Measurements from ENCODE around the gene PYCARD.
"Not testable (repeated sequence)": the region's sequence is repeated elsewhere in the genome, so short reads cannot be mapped to it uniquely, and the experiment has no call there.

The PYCARD gene

DNA sequence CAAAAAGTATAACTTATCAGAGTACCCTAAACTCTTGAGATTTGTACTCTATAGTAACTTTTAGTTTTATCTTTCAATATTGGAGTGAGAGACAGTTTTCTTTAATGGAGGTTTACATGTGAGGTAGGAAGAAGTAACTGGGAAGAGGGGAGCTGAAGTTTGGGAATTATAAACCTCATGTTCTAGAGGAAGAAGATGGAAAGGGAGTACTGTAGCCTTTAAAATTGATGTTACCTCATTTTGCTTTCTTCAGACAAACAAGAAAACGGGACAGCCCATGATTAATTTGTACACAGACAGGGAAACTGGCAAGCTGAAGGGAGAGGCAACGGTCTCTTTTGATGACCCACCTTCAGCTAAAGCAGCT, 13.2 kb downstream of the PYCARD start:
- no peak for DNase-seq

DNA sequence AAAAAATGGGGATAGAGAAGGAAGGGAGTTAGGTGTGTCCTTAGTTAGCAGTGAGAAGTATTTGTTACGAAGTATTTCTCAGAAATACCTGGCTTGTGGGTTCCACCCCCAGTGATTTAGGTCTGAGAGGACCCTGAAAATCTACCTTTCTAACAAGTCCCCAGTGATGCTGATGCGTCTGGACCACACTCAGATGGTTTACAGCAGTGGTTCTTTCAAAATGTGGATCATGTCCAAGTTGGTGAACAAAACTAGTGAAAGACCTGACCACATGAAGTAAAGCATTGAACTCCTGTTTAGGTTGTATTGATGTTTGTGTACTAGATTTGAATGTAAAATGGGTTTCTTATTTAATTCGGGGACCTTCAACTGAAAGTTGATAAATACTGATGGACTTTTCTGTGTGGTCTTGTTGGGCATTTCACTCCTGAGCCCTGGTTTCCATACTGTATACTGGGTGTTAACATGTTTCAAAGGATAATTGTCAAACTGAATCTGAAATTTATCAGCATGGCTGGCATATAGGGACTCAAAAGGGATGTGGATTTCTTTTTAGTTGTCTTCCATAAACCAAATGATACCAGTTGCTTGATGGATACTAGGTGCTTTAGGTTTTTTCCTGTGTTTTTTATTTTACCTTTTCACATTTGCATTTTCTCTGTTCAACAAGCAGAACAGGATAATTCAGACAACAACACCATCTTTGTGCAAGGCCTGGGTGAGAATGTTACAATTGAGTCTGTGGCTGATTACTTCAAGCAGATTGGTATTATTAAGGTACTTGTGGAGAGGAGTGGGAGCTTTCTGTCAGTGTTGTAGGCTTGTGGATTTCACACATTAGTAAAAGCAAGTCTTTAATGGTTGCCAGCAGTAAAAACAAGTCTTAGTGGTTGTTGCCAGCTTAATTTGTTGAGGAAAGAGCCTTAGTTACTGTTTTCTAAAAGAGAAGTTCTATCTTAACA, 13.8 kb downstream of the PYCARD start:
- DNase-seq, result no peak

DNA sequence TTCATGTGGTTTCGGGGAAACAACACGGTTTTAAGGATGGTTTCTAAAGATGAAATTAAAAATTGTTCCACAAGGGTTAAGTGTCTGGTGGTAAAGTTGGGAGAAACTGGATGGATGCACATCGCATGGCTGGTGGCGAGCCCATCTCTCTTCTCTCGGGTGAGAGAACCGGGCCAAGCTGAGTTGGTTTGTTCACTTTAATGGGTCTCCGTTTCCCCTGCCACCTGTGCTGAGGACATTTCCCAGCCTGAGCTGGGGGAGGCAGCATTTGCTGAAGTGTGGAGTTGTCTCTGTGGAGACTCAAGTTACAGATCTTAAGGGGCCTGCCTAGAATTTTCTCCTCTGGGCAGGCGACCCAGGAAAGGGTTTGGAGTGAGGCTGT, 14.8 kb downstream of the PYCARD start:
- DNase-seq, result no peak

DNA sequence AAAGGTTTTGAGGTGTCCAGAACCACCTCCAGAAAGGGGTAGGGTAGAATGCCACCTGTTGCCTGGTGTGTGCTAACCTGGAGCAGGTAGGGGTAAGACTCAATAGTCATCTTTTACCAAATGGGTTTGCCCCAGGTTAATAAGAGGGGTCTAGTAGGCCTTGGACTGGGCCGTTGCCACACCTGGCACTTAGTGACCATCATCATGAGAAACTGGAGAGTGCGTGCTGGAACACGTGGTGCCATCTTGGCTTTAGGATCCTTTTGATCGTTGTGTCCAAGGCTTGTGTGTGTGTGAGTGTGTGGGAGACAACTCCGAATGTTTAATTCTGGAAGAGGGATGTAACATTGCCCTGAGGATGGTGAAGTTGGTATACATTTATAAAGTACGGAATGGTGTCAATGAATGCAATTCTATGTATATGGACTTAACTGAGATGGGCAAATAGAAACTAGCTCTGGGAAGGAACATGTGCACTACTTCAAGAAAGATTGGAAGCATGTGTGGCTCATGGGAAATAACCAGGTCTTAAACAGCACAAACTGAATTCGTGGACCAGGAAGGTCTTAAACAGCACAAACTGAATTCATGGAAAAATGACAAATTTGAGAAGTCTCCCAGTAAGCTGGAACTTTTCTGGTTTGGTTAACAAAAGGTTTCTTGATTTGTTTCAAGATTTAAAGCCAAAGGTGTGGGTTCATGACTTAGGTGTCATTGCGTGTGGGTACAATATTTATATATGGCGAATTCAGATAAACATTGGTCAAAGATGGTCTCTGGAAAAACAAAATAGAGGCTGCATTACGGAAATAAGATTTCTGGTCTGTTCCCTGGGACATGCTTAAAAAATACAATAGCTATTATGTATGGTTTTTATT, 15.4 kb downstream of the PYCARD start:
- DNase-seq, result no peak

DNA sequence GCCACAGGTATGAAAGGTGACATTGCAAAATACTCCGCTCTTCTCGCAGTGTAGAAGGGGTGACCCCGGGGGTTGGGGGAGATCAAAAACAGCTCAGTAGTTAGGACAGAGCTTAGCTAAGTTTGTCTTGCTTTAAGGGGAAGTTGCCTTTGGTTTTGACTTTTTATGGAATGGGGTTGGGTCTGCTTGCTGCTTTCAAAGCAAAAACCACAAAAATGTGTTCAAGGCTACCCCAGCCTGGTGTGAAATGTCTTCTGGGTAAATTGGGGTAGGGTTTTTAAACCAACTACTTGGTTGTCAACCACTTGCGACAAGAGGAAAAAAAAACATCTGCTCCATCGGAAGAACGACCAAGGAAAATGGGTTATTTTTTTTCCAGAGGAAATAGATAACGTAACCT, 16.4 kb downstream of the PYCARD start:
- DNase-seq, result peak in 2 of 3 donors; percentile 20 to 22

DNA sequence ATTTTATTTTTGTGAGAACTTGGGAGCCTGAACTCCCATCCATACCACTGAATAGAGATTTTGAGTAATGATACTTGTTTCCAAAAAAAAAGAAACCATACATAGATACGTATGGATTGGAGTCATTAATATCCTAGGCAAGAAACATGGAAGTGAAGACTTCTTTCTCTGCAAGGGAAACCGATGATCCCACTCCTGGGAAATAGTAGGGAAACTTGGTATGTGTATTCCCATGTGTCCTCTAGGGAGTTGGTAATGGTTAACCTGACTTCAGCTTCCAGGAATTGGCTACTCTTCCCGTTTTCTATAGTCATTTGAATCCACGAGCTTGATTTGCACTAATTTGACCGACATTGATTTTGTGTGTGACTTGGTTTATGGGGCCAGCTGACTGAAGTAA, 17.2 kb downstream of the PYCARD start:
- DNase-seq, result no peak

DNA sequence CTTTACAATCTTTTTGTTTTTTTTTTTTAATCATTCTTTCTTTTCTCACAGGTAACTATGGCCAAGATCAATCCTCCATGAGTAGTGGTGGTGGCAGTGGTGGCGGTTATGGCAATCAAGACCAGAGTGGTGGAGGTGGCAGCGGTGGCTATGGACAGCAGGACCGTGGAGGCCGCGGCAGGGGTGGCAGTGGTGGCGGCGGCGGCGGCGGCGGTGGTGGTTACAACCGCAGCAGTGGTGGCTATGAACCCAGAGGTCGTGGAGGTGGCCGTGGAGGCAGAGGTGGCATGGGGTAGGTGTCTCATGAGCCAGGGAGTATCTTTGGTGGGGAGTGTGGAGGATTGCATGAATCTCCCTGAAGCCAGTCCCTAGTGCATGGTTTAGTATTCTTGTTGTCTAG, 17.7 kb downstream of the PYCARD start:
- no peak for DNase-seq

DNA sequence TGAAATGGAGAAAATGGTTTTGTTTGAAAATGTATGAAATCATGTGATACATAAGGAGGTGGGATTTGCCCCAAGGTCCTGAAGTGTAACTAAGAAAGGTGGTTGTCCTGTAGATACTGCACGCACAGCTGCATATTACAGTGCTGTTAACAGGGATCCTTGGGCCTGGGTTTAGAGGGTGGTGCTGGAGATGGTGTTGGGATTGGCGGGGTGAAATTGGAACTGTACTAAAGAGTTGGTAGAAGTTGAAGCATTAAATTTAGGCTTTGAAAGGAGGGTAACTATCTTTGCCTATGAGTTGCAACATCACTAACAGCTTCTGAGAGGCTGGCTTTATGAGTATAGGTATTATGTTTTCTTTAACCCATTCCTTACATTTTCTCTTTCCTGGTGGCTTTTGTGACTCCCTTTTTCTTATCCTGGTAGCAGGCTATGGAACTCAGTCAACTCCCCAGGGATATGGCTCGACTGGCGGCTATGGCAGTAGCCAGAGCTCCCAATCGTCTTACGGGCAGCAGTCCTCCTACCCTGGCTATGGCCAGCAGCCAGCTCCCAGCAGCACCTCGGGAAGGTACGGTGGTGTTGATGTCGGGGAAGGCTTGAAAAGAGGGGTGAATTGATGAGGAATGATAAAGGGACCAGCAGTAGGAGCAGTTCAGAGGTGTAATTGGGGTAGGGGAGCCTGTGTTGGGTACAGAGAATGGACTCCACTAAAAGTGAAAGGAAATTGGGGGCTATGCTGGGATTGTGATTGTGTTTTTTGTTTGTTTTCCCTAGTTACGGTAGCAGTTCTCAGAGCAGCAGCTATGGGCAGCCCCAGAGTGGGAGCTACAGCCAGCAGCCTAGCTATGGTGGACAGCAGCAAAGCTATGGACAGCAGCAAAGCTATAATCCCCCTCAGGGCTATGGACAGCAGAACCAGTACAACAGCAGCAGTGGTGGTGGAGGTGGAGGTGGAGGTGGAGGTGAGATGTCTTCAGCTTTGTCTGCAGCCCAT, 18.8 kb downstream of the PYCARD start:
- DNase-seq, result no peak

DNA sequence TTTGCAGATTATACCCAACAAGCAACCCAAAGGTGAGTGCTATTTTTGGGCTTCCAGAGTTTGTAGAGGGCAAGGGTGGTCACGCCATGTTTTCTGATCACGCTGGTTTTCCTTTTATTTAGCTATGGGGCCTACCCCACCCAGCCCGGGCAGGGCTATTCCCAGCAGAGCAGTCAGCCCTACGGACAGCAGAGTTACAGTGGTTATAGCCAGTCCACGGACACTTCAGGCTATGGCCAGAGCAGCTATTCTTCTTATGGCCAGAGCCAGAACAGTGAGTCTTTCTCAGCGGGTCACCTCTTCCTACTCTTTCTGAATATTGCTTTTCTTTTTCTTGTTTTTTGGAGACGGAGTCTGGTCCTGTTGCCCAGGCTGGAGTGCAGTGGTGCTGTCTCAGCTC, 20.2 kb downstream of the PYCARD start:
- no peak for DNase-seq

DNA sequence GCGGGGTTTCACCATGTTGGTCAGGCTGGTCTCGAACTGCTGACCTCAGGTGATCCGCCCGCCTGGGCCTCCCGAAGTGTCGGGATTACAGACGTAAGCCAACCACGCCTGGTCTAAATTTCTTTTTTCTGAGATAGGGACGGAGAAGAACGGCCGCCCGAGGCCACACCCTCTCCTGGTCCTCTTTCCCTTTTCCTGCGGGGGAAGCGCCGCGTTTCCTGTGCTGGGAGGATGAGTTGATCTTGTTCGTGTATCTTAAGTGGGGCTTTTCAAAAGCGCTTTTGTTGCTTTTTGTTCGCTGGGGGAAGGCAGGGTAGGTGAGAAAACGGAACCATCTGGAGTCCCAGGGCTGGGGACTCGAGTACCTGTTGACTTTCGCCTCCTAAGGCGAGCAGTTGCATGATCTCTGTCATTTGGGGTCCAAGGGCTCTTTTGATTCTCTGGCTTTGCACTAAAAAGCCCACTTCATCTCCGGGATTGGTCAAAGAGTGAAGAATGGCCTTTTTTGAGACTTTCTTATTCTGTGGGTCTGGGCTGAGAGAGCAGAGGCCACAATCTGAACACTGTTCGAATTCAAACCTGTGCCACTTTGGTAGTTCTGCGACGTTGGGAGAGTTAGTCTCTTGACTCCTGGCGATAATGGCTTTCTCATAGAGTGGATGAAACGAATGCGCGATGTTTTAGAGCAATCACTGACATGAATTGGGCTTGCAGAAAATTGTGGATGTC, 21.3 kb downstream of the PYCARD start:
- DNase-seq, result peak; percentile 82 to 88 (median 88)

DNA sequence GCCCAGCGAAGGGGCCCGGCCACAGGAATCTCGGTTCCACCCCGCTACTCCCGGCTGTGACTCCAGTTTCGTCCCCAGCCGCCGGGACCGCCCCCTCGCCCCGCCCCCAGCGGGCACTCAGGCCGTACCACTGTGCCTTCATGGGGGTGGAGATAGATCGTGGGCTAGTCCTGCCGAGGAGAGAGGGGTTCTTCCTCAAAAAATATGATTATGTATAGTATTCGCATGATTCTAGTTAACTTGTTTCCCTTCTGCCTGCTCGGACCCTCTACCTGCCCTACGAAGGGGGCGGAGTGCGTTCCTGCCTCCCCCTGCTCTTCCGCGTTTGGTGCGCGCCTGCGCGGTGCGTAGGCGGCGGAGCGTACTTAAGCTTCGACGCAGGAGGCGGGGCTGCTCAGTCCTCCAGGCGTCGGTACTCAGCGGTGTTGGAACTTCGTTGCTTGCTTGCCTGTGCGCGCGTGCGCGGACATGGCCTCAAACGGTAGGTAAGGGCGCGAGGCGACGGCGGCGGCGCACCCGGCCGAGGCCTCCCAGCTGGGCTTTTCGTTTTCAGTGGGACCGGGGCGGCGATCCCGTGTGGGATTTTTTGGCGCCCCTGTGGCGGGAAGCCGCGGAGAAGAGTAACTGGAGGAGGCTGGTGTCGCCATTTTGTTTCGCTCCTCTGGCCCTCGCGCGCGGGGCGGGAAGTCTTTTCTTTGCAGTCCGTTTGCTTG, 22.7 kb downstream of the PYCARD start, which contains the start of gene FUS:
TSS of gene FUS (plus strand) at position 393 of the 713 bp plus-strand sequence. CDS start at position 469, 76 bp downstream.
- peak; percentile 92 to 95 (median 93) for DNase-seq

DNA sequence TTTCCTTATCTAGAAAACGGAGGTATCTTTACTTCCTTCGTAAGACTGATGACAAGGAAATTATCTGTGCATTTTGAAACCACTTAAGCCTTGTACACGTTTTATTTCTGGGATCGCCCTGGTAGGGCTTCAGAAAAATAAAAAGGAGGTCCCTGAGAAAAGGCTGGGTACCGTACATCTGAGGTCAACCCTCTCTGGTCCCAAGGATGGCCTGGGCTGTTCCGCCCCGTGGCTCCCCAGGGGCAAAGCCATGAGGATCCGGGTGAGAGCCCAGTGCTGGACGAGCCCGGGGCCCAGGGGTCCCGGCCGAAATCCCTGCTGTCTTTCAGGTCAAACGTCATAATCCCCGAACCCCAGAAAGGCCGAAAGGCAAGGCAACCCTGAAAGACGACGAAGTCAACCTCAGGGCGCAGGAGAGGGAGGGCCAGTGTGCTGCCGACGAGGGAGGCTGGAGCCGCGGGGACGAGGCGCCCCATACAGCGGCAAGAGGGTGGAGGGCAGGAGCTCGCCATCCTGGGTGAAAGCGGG, 23.3 kb downstream of the PYCARD start:
- no peak for DNase-seq

DNA sequence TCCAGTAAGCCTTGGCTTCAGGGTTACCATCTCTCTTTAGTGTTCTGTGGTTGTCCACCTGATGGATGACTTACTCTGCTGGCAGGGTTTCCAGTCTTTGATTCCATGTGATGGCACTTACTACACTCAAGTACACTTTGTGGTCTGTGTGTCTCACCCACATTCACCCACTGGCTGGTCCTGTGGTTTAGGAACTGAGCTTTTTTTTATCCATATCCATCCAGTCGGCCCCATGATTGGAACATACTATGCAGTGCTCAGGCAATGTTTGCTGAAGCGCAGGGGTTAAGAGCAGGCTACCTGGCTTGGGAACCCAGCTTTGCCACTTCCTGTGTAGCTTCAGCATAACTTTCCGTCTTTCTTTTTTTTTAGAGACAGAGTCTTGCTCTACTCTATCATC, 25.4 kb downstream of the PYCARD start:
- peak; percentile 66 to 71 (median 71) for DNase-seq

DNA sequence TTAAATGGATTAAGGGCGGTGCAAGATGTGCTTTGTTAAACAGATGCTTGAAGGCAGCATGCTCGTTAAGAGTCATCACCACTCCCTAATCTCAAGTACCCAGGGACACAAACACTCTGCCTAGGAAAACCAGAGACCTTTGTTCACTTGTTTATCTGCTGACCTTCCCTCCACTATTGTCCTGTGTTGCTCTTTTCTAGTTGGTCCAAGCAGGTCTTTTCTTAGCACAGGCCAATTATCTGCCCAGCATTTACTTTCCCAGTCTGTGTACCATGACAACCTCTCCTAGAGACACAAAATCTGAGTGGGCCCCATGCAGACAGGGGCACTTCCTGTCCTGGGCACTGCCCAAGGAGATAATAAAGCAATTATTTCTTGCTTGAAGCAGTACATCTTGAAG, 32.5 kb downstream of the PYCARD start:
- not testable (repeated sequence) for DNase-seq

DNA sequence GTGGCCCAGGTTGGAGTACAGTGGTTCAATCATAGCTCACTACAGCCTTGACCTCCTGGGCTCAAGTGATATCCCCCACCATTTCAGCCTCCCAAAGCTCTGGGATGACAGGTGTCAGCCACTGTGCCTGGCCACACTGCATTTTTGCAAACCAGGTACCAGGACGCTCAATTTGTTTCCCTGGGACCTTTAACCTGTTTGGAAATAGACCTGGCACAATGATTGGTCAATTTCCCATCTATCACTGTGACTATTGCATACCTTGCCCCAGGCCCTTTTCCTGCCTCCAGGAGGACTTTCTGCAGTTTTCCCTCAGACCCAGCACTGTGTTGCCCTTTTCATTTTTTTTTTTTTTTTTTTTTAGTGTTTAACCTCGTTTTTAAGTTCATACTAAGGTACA, 33.7 kb downstream of the PYCARD start:
- DNase-seq, result no peak

DNA sequence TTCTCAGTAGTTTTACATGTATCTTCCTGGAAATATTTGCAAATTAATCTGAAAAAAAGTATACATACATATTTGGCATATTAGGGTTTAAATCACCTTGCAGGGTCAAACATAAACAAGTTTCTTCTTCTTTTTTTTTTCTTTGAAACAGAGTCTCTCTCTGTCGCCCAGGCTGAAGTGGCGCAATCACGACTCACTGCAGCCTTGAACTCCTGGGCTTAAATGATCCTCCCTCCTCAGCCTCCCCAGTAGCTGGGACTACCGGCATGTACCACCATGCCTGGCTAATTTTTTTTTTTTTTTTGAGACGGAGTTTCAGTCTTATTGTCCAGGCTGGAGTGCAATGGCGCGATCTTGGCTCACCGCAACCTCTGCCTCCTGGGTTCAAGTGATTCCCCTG, 35.2 kb downstream of the PYCARD start:
- peak in 2 of 3 donors; percentile 30 to 39 for DNase-seq

DNA sequence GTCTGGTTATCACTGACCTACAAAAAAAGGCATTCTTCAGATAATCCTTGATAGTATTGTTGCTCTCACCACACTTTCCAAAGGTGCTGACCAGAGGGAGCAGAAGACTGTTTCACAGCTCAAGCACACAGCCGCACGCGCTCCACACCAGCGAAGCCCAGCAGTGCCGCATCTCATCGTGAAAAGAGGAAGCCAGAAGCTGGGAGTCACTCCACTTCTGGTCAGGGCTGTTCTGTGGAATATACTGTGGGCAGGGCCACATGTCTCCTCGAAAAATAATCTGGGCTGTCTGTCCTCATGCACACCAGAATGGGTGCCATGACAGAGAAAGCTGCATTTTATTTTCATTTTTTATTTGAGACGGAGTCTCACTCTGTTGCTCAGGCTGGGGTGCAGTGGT, 45.4 kb downstream of the PYCARD start:
- peak; percentile 83 to 85 (median 83) for DNase-seq

Measured in suppressor macrophage treated with lipopolysaccharide for 1 hour (primary cell).